Ovary (tissue), 3 donors: ENCODE measurements around the gene HELB.

Experiments
- CTCF ChIP-seq, 3 donors: fragments of 450-650 bp in 2 of 3; fragments of 200-600 bp in 1 of 3; IDR thresholded peaks; one replicate each; pipeline versions ENCODE4 v1.5.1 to v1.8.0; 2016 to 2022; ENCODE audit warnings: antibody characterized with exemption in 3 of 3, mild to moderate bottlenecking in 1 of 3
- EP300 ChIP-seq: sonication (generic); formaldehyde crosslinking; IDR thresholded peaks from one replicate; pipeline ENCODE4 v1.6.1; 2017; ENCODE audit warnings: antibody characterized with exemption
- POLR2A ChIP-seq: fragments of 450-650 bp; IDR thresholded peaks from one replicate; pipeline ENCODE4 v1.6.1; 2017; ENCODE audit warnings: antibody characterized with exemption, mild to moderate bottlenecking, moderate library complexity
- donor health status: DM: no; HTN: no; CAD: no.

GRCh38 chr12:66314278-66314677 is 12.0 kb downstream of the HELB start:
- no peak for TF ChIP-seq CTCF (IDR thresholded peaks at IDR 0.05)
- no peak for TF ChIP-seq POLR2A
- no peak for TF ChIP-seq EP300
